Right atrium auricular region (tissue), 2 donors: Measurements from ENCODE around the gene PXDC1. TPM values are rescaled to one million over a fixed set of nuclear protein-coding genes. Genes with fewer than 3 reads are reported as not detected.

Experiments
- DNase-seq: peaks from one replicate; pipeline ENCODE4 v3.0.0-alpha.2; 2019; ENCODE audit warnings: low spot score
- H3K27ac ChIP-seq, 2 donors: fragments of 200-600 bp; sonication (generic); 1 replicate in 1 of 2; 2 replicates in 1 of 2; pipeline ENCODE4 v1.5.1; 2016 to 2019
- H3K27me3 ChIP-seq, 2 donors: fragments of 200-600 bp; sonication (generic); one replicate each; pipeline versions ENCODE4 v1.5.1 to v1.6.0; 2017 to 2019
- H3K36me3 ChIP-seq: fragments of 200-600 bp; sonication (generic); one replicate; pipeline ENCODE4 v1.5.1; 2016
- H3K4me1 ChIP-seq, 2 donors: fragments of 200-600 bp; sonication (generic); one replicate each; pipeline versions ENCODE4 v1.5.1 to v1.6.0; 2017 to 2019
- H3K4me3 ChIP-seq, 2 donors: fragments of 200-600 bp; sonication (generic); 1 replicate in 1 of 2; 2 replicates in 1 of 2; pipeline ENCODE4 v1.5.1; 2017 to 2019; ENCODE audit warnings: mild to moderate bottlenecking in 1 of 2, moderate library complexity in 1 of 2
- H3K9me3 ChIP-seq, 2 donors: fragments of 200-600 bp; sonication (generic); one replicate each; pipeline ENCODE4 v1.5.1; 2019
- CTCF ChIP-seq, 2 donors: fragments of 200-600 bp; sonication (generic); IDR thresholded peaks; one replicate each; pipeline ENCODE4 v1.5.1; 2019; ENCODE audit warnings: antibody characterized with exemption in 2 of 2
- total RNA-seq, 2 donors: library from RNA; depleted of rRNA; stranded (reverse); fragments of >200 nt; gene quantifications; one replicate each; pipeline ENCODE4 v1.1.0, GENCODE V29; 2016

The PXDC1 gene
- total RNA-seq, 2 donors from 2014 or later: 43.5 to 77.2 TPM

GRCh38 chr6:3748208-3749066 lies 3.1 kb downstream of the PXDC1 start:
- DNase-seq: peak; percentile 89

GRCh38 chr6:3747100-3747737 lies 4.3 kb downstream of the PXDC1 start:
- H3K4me1 ChIP-seq: peaks cover 0 to 81% of the 10 kb centered on the region in 2 donors
- TF ChIP-seq CTCF (IDR thresholded peaks at IDR 0.05): no peak
- no peaks in the 10 kb centered on the region for H3K27me3 ChIP-seq
- H3K4me3 ChIP-seq: no peak overlapping the region
- DNase-seq: no peak
- no peaks in the 10 kb centered on the region for H3K9me3 ChIP-seq
- peak overlapping the region; percentile 97 to 99 for H3K27ac ChIP-seq
- H3K36me3 ChIP-seq: no peaks in the 10 kb centered on the region

More at GRCh38 chr6:3748208-3749066, 3.1 kb downstream of the PXDC1 start:
- TF ChIP-seq CTCF (IDR thresholded peaks at IDR 0.05): peak; percentile 28 to 82
- Histone ChIP-seq H3K27me3 (no peaks in the 10 kb centered on the region), H3K36me3 (no peaks in the 10 kb centered on the region), H3K4me1 (peaks cover 0 to 69% of the 10 kb centered on the region in 2 donors), H3K4me3 (peak overlapping the region; percentile 81 to 96), H3K9me3 (no peaks in the 10 kb centered on the region), H3K27ac (peak overlapping the region; percentile 97 to 99)

- Histone ChIP-seq H3K27ac (peak overlapping the region; percentile 68 to 99), H3K27me3 (no peaks in the 10 kb centered on the region), H3K9me3 (no peaks in the 10 kb centered on the region), H3K36me3 (no peaks in the 10 kb centered on the region), H3K4me1 (peaks cover 0 to 86% of the 10 kb centered on the region in 2 donors), H3K4me3 (no peak overlapping the region)
- no peak for DNase-seq
- no peak for TF ChIP-seq CTCF (IDR thresholded peaks at IDR 0.05)
These were observed 4.8 kb downstream of the PXDC1 start for GRCh38 chr6:3746696-3747095.

GRCh38 chr6:3746119-3746691 lies 5.3 kb downstream of the PXDC1 start:
- DNase-seq: no peak
- TF ChIP-seq CTCF (IDR thresholded peaks at IDR 0.05): no peak
- Histone ChIP-seq H3K36me3 (no peaks in the 10 kb centered on the region), H3K27ac (peak overlapping the region; percentile 68 to 99), H3K27me3 (no peaks in the 10 kb centered on the region), H3K9me3 (no peaks in the 10 kb centered on the region), H3K4me3 (no peak overlapping the region), H3K4me1 (peaks cover 0 to 91% of the 10 kb centered on the region in 2 donors)

DNA sequence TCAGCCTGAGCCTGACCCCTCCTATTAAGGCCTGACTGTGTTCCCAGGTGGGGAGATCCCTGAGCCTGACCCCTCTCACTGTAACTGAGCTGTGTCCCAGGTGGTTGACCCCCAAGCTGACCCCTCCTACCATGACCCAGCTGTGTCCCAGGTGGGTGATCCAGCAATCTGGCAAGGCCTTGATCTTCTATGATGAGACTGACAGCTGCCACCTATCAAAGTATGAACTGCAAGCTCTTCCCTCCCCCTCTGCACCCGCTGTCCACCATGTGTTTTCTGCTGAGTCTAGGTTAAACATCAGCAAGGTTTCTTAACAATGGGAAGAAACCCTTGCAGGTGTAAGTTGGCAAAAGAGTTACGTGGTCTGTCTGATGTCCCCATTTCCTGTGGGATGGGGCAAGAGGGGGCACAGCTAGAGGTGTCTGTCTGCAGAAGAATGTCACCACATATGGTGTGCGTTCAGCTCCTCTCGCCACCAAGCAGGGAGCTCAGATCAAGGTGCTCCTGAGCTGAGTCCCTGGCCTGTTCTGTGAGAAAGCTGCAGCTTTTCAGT lies 5.9 kb downstream of the PXDC1 start:
- Histone ChIP-seq H3K4me1 (peaks cover 0 to 97% of the 10 kb centered on the region in 2 donors), H3K36me3 (no peaks in the 10 kb centered on the region), H3K27ac (peak overlapping the region; percentile 68 to 99), H3K27me3 (no peaks in the 10 kb centered on the region), H3K9me3 (no peaks in the 10 kb centered on the region), H3K4me3 (no peak overlapping the region)
- no peak for TF ChIP-seq CTCF (IDR thresholded peaks at IDR 0.05)
- DNase-seq: no peak
